Hippocampal formation (tissue), 2 donors: ENCODE results near the gene UBE2F.
"Not testable (repeated sequence)": the region's sequence is repeated elsewhere in the genome, so short reads cannot be mapped to it uniquely, and the experiment has no call there.

ENCODE experiments used
- DNase-seq, 2 donors: peaks; one replicate each; lab custom pipeline; 2025; lab: John Stamatoyannopoulos, UW

Gene UBE2F

DNA sequence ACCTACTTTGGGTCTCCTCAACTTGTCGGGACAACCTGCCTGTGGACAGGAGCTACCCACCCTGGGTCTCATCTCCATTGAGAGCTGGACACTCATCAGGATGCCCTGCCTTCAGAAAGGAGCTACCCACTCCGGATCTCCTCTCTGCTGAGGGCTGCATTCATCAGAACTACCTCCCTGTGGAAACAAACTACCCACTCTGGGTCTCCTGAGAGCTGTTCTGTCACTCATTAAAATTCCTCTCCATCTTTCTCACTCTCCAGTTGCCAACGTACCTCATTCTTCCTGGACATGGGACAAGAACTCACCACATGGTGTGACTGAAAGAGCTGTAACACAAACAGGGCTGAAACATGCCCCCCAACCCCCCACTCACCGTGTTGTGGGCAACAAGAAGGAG, 22.5 kb upstream of the UBE2F start:
- no peak for DNase-seq

DNA sequence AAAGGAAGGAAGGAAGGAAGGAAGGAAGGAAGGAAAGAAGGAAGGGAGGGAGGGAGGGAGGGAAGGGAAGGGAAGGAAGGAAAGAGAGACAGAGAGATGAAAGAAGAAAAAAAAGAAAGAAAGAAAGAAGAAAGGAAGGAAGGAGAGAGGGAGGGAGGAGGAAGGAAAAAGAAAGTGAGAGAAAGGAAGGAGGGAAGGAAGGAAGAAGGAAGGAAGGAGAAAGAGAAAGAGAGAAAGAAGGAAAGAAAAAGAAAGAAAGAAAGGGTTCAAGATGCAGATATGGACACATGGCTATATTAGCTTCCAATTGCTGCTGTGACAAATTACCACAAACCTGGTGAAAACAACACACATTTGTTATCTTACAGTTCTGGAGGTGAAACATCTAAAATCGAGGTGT, 20.4 kb upstream of the UBE2F start:
- DNase-seq, result no peak

DNA sequence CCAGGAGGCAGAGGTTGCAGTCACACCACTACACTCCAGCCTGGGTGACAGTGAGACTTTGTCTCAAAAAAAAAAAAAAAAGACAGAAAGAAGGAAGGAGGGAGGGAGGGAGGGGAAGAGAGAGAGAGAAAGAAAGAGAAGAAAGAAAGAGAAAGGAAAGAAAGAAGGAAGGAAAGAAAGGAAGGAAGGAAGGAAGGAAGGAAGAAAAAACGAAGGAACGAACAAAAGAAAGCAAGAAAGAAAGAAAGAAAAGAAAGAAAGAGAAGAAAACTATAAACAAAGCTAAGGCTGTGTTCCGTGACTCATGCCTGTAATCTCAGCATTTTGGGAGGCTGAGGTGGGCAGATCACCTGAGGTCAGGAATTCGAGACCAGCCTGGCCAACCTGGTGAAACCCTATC, 15.5 kb upstream of the UBE2F start:
- DNase-seq, result not testable (repeated sequence)

DNA sequence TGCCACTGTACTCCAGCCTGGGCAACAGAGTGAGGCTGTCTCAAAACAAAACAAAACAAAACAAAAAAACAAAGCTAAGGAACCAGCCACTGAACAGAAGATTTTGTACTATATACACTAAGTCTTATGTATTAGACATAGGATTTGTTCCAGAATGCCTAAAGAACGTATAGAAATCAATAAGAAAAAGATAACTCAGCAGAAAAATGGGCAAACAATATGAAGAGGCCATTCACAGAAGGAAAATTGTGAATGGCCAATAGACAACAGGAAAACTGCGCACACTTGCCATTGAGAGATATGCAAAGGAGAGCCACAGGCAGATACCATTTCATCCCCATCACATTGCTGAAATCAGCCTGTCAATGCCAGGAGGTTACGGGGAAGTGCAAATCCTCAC, 14.9 kb upstream of the UBE2F start:
- no peak for DNase-seq

DNA sequence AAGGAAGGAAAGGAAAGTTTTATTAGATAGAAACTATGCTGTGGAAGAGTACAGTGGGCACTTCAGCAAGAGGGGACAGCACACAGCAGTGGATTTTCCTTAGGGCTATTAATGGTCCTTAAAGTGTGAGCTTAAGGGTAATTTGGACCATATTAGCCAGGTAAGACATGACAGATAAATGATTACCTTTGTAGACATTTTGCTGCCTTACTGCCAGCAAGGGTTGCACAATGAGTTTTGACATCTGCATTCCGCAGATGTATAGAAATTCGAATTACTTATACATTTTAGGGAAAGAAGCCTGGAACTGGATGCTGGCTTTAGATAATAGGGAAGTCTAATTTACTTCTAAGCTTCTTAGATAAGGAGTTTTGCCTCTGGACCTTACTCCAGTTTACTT, 14.0 kb upstream of the UBE2F start:
- no peak for DNase-seq

DNA sequence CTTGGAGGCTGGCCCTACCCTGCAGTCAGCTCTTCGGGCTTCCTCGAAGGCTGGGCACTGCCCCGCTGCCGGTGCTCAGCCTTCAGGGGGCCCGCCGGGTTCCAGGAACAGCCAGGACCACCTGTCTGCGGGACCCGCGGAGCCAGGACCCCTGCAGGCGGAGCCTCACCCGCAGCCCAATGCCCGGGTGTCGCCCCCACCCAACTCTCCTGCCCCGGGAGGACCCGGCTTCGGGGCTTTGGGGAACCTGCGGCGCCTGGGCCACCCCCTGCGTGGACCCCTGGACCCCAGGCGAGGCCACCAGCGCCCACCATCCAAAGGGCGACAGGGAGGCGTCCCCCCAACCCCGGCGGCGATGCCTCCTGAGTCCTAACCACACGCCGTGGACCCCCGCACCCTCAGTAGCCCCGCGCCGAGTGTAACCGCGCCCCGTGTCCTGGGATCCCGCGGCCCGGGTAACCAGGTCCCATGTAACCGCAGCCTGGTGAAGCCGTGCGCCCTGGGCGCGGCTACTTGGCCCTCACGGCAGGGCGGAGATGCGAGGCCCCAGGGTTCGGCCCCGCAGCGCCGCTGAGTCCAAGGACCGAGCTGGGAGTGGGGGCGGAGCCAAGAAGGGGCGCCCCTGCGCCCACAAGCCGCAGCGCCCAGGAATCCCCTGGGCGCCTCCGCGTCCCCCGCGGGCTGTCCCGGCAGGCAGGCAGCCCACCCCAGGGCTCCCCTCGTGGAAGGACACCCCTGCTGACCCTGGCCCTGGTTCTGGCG, 11.0 kb upstream of the UBE2F start:
- no peak for DNase-seq

DNA sequence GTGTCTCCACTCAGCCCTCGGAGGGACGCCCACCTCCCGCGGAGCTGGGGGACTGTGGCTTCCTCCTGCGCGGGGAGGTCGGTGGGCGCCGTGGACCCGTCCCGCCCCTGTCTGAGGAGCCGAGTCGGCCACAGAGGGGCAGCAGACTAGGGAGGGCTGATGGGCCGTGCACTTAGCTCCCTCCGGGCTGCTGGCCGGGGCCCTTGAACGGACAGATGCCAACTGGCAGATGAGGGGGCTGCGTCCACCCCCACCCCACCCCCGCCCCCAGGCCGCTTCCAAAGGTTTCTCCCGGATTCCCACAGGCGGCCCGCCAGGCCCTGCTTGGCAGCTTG, 10.4 kb upstream of the UBE2F start:
- DNase-seq, result no peak

DNA sequence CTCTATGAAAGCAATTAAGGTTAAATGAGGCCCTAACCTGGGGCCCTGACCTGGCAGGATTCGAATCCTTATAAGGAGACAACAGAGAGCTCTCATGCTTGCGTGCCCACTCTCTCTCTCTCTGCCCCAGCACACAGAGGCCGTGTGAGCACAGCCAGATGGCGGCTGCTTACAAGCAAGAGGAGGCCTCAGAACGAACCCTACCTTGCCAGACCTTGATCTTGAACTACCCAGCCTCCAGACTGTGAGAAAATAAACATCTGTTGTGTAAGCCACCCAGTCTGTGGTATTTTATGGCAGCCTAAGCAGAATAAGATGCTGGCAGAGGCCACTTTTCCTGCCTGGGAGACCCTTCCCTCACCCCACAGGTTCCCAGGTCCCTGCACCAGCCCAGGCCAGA, 5.2 kb upstream of the UBE2F start:
- DNase-seq, result no peak

DNA sequence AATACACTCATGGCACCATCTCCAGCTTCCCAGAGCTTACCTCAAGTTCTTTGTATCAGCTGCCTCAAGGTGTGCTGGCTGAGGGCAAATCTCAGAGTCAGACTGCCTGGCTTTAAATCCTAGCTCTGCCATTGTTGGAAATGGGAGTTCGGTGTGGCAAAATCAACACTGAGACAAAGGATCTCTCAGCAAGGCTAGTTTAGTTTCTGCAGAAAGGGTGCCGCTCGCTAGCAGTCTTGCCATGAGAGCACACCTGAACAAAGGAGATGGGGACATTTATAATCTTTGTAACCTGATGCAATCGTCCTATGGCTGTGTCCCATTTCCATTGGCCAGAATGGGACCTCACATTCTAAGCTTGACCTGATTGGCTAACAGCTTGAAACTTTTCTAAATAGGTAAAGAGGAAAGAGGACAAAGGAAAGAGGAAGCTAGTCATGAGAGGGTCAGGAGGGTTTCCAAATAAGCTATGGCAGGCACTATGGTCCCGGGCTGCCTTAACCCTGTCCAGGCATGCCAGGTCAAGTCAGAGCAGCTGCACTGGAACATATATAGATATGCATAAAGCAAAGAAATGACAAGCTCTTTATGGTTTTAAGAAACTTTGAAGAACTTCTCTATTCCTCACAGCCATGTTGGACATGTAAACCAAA, 4.3 kb upstream of the UBE2F start:
- no peak for DNase-seq

DNA sequence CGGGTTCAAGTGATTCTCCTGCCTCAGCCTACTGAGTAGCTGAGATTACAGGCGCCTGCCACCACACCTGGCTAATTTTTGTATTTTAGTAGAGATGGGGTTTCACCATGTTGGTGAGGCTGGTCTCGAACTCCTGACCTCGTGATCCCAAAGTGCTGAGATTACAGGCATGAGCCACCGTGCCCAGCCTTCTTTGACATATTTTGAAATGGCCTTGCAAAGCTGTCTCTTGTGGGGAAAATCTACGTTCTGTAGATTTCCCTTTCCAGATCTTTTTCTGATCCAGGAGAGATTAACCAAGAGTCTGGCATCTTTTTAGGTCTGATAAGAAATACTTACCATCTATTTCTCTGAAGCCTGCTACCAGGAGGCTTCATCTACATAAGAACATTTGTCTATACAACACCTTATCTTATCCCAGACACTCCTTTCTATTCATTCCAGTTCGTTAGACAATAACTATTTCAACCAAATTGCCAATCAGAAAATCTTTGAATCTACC, 3.3 kb upstream of the UBE2F start:
- DNase-seq, result not testable (repeated sequence)

DNA sequence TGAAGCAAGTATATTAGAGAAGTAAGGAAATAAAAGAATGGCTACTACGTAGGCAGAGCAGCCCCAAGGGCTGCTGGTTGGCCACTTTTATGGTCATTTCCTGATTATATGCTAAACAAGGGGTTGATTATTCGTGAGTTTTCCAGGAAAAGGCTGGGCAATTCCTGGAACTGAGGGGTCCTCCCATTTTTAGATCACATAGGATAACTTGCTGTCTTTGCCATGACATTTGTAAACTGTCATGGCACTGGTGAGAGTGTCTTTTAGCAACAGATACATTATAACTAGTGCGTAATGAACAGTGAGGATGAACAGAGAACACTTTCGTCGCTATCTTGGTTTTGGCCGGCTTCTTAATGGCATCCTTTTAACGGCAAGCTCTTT, 2.6 kb upstream of the UBE2F start:
- DNase-seq, result no peak

DNA sequence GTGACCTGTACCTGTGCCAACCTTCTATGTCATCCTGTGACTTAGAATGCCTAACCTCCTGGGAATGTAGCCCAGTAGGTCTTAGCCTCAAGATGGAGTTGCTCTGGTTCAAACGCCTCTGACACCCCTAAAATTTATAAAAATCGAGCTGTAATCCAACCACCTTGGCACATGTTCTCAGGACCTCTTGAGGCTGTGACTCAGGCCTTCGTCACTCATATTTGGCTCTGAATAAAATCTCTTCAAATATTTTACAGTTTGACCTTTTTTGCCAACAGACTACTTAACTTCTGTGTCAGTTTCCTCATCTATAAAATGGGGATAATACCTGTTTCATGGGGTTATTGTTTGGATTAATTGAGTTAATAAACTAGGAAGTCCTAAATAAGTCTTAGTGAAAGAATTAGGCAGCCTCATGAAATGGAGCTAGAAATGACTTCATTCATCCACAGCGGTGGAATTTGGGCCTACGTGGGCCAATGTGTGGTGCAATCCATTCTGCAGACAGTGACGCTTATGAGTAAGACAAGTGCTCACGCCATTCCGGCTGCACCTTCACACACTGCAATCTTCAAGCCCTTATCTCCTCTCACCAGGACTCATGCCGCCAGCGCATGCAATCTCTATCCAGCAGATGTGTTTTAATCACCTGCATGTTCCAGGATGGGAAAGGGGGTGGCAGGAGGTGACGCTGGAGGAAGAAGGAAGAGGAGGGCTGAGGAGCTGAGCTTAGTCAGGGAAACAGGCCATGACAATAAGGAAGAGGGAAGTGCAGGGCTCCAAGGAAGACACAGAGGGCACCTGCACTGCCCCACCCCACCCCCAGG, 2.0 kb upstream of the UBE2F start:
- no peak for DNase-seq

DNA sequence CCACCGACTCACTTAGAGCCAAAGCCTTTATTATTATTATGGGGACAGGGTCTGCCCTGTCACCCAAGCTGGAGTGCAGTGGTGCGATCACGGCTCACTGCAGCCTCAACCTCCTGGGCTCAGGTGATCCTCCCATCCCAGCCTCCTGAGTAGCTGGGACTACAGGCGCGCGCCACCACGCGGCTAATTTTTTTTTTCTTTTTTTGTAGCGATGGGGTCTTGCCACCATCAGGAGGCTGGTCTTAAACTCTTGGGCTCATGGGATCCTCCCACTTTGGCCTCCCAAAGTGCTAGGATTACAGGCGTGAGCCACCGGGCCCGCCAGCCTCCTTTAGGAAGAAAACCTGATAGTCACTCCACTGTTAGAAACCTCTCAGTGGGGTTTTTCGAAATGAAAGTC, 970 bp upstream of the UBE2F start:
- not testable (repeated sequence) for DNase-seq

DNA sequence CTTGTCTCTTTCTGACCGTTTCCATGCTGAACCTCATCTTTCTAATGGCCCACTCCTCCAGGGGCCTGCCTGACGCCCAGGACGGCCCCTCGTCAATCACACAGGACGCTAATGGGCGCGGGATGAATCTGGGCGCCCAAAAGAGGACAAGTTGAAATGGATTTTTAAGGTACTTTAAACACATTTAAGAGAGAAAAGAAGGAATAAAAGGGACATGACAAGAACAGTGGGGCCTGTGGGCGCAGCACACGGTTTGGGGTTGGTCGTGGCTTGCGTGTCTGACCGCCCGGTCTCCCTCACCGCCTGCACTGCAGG, 607 bp upstream of the UBE2F start:
- no peak for DNase-seq

DNA sequence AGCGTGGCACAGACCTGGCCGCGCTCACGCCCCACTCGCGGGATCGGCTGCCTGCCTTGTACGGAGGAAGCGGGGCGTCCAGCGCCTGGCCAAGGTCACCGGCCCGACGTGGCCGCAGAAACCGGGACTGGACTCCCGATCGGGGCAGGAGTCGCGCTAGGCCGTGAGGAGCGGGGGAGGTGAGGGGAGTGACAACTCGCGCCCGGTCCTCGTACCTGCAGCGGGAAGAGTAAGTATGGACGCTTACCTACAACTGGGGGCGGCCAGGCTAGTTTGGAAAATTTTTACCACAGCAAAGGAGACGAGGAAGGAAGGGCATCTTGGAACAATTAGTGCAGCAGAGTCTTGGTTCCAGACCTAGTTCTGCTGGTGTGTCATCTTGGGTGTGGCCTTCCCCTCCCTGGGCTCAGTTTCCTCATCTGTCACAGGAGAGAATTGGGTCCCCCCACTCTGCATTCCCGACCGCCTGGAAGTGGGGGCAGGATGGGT, 693 bp downstream of the UBE2F start:
- no peak for DNase-seq

DNA sequence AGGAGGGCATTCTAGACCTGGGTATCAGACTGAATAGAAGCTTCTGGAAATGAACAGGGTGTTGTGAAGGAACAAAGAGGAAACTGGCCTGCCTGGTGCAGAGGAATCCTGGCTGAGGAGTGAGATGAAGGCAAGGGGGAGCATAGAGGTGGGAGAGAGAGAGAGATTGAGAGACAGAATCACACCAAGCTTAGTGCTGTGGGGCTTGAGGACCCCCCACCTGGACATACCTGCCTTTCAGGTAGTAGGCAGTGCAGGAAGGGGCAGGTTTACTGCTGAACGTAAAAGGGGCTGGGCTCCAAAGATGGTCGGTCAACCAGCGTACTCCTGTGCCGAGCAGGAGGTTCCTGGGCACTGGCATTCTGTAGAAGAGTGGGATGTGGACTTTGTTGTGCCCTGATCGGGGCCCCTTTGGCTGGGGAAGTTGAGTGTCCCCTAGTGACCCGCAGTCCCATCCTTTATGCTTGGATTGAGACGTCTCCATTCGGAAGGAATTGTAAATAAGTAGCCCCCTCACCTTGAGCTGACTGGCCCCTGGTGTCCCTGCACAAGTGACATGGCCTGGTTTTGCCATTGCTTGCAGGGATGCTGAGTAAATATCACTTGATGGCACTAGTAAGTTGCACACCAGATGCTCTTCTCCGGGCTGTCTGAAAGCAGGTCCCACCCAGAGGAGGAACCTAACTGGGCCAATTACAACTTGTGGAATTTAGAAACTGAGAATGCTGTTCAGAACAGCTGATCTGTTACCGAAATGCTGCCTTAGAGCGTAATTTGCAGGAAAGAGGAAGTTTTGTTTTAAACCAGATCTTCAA, 1.4 kb downstream of the UBE2F start:
- DNase-seq, result peak; percentile 50 to 82

DNA sequence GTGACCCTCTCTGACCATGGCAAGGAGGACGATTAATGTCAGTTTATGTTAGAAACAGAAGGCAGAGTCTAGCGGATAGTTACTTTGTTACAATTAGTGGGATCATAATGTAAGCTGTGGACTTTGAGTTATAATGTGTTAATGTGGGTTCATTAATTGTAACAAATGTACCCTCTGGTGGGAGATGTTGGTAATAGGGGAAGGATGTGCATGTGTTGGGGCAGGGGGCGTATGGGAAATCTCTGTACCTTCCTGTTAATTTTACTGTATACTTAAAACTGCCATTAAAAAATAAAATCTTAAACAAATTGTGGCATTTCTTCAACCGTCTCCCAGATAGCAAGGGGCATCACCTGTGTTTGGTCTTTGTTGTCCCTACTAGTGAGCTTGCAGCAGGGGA, 4.8 kb downstream of the UBE2F start:
- DNase-seq, result no peak

DNA sequence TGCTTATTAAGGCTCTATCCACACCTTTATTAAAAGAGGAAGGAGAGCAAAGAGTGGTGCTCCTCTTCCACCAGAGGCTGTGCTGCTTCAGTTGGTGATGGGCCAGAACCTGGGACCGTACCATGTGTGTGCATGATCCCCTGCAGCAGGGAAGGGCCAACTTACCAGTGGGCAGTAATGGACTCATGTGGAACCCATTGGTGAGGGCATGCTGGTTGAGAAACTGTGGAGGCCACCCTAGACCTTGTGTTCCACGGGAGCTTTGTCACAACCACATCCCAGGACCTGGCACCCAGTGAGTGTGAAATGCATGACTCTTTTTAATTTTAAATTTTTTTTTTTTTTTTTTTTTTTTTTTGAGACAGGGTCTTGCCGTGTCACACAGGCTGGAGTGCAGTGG, 5.4 kb downstream of the UBE2F start:
- no peak for DNase-seq

DNA sequence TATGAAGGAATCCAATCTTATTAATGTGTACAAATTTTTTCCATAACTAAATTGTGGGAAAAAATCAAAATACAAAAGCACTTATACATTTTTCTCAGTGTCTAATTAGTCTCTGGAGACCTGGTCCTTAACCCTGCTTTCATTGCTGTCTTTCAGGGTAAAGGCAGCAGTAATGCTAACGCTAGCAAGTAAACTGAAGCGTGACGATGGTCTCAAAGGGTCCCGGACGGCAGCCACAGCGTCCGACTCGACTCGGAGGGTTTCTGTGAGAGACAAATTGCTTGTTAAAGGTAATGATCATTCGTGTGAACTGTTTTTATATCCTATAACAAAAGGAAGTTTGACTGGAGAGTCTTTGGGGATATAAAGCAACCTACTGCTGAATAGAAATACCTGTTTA, 6.1 kb downstream of the UBE2F start:
- no peak for DNase-seq

DNA sequence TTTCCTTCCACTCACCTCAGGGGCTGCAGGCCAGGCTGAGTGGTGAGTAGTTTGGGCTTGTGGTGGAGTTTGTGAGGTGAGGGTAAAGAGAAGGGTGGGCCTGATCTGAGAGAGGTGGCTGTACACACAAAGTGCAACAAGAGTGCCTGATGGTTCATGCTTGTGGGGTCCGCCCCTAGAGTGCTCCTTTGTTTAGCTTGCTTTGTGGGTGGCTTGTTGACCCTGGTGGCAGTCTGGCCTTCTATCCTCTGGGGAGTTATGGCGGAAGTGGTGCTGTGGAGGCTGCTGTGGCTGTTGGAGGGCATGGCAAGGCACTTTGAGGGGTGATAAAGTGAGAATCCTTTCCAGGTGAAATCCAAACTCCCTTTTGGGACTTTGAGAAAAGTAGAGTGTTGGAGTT, 10.6 kb downstream of the UBE2F start:
- DNase-seq, result no peak

DNA sequence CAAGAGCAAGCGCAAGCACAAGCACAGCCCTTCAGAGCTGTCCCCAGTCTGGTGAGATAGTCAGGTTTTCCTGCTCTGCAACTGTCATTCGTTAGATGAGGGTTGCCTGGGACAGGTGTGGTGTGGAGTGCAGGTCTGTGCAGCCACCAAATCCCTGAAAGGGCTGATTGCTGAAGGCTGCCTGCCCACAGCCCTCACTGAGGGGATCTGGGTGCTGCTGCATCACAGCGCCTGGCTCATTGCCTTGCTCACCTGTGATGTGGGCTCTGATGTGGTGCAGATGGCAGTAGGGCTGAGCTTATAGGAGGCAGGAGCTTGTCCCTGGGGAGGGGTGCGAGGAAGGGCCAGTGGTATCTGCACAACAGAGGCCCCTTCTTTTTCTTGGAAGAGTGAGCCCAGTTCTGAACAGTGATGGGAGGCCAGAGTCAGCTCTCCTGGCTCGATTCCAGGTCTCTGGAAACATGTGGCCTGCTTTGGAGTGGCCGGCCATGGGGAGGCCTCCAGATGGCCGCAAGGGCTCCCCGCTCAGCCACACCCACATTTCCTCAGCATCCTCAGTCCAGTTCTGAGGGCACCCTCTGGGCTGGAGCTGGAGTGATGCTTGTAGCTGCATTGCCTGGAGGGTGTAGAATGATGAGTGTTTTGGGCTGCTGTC, 11.4 kb downstream of the UBE2F start:
- peak; percentile 48 to 79 for DNase-seq

DNA sequence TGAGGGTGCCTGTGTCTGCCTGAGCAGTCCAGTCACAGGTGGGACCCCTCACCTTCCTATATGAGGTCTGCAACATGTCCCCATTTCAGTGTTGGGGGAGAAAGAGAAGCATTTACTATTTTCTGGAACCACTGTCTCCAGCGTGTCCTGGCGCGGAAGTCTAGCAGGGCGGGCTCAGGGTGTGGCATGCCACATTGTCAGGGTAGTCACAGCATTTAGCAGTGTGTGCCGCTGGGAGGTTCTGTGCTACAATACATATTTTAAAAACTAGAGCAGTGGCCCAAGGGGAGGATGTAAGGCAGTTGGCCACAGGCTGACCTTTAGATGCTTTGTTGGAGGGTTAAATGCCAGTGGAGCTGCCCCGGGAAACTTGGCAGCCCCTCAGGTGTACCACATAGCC, 12.5 kb downstream of the UBE2F start:
- DNase-seq, result no peak
